Pancreas (tissue), 10 donors: ENCODE results near the gene PRAC2. TPM values are rescaled to one million over a fixed set of nuclear protein-coding genes. Genes with fewer than 3 reads are reported as not detected.

Experiments
- ATAC-seq, 4 donors: fragments of 200-7000 bp; cut with Tn5 transposase; one replicate each; pipeline versions ENCODE4 v1.8.0 to v1.9.1; 2020; ENCODE audit warnings: mild to moderate bottlenecking in 4 of 4, moderate library complexity in 4 of 4
- DNase-seq, 6 donors: peaks; one replicate each; pipeline ENCODE4 v3.0.0-alpha.2; 2020
- FAIRE-seq: peaks from 2 replicates; lab custom pipeline; 2012; peaks lifted over from hg19 to GRCh38; lab: Jason Lieb, UNC
- H3K27ac ChIP-seq, 4 donors: fragments of 200-600 bp; sonication (generic); 1 replicate in 3 of 4; 2 replicates in 1 of 4; pipeline versions ENCODE4 v1.5.0 to v1.8.0; 2020
- H3K27me3 ChIP-seq, 4 donors: fragments of 200-600 bp; one replicate each; pipeline ENCODE4 v1.8.0; 2021
- H3K36me3 ChIP-seq, 3 donors: fragments of 200-600 bp; sonication (generic) in 1 of 3; one replicate each; pipeline versions ENCODE4 v1.5.0 to v1.8.0; 2020 to 2021
- H3K4me1 ChIP-seq, 3 donors: fragments of 200-600 bp; one replicate each; pipeline ENCODE4 v1.8.0; 2021
- H3K4me3 ChIP-seq, 4 donors: fragments of 200-600 bp; sonication (generic) in 2 of 4; one replicate each; pipeline versions ENCODE4 v1.5.0 to v1.8.0; 2020 to 2021
- H3K9me3 ChIP-seq, 4 donors: fragments of 200-600 bp; one replicate each; pipeline ENCODE4 v1.8.0; 2021
- CTCF ChIP-seq, 4 donors: fragments of 200-600 bp; sonication (generic) in 3 of 4; IDR thresholded peaks; one replicate each; pipeline versions ENCODE4 v1.5.0 to v1.8.0; 2021; ENCODE audit warnings: antibody characterized with exemption in 4 of 4
- whole genome bisulfite sequencing, 2 donors: extraction: QIAGEN DNeasy Blood & Tissue Kit; methylation state at CpG; one replicate each; pipeline ENCODE4 v1.1.7; 2013; 5-methylcytosine and 5-hydroxymethylcytosine counted together
- intact Hi-C, 3 donors: fragments of 100-400 bp; cut with DNase I; formaldehyde crosslinking; loops; one replicate each; pipeline versions ENCODE4 v1.11.1 to v1.14.2; 2022
- polyA plus RNA-seq, 2 donors: library from polyadenylated mRNA; stranded (reverse); fragments of 200-250 nt; gene quantifications; one replicate each; pipeline ENCODE4 v1.2.3, GENCODE V29; 2013
- total RNA-seq, 6 donors: library from RNA; stranded (reverse); fragmentation: NEBNext Ultra II Directional in 4 of 6; extraction: Animal tissue kit (Norgen Biotek cat#: 25700) in 4 of 6; gene quantifications; one replicate each; pipeline versions ENCODE4 v1.2.1 to v1.2.4, GENCODE V29; 2021 to 2023
- donor health status: healthy with polysubstance abuse.
- donor health status: DM: no; HTN: no; CAD: no; lungs with moderate emphysema.
- donor health status: DM: no; HTN: no; CAD: no.
- donor health status: control.
- donor health status: control.
- donor health status: Bipolar disorder and iron deficiency.
- donor health status: DM: yes; HTN: yes; CAD: no.
- donor health status: DM: no; HTN: no; CAD: no.
- donor health status: DM: no; HTN: no; CAD: no.
- donor health status: DM: yes; HTN: yes; CAD: no.

PRAC2 gene
- total and polyA plus RNA-seq, 8 donors = not detected

GRCh38 chr17:48720266-48721008 lies 2.5 kb upstream of the PRAC2 start:
- no peaks in the 10 kb centered on the region for H3K36me3 ChIP-seq
- FAIRE-seq = no peak
- peaks cover 0 to 5% (median 0%) of the 10 kb centered on the region in 3 donors for H3K4me1 ChIP-seq
- H3K9me3 ChIP-seq = no peaks in the 10 kb centered on the region
- H3K27me3 ChIP-seq = peaks cover 14 to 84% (median 23%) of the 10 kb centered on the region in 4 donors
- H3K4me3 ChIP-seq = no peak overlapping the region
- 33 to 35% methylated on average over 11 of the region's 11 CpGs for WGBS, 2 donors
- no peak for ATAC-seq
- TF ChIP-seq CTCF (IDR thresholded peaks at IDR 0.05) = no peak
- intact Hi-C loops = loop anchor here in 2 of 3 donors (10.0 kb wide), 2 partner anchors 164 to 314 kb away; no protein-coding TSS in a partner anchor
- H3K27ac ChIP-seq = no peak overlapping the region
- DNase-seq = no peak

GRCh38 chr17:48721009-48721402 lies 2.0 kb upstream of the PRAC2 start:
- FAIRE-seq (no peak), DNase-seq (no peak), ATAC-seq (no peak)
- Histone ChIP-seq H3K4me3 (no peak overlapping the region), H3K27ac (no peak overlapping the region), H3K27me3 (peaks cover 14 to 83% (median 26%) of the 10 kb centered on the region in 4 donors), H3K9me3 (no peaks in the 10 kb centered on the region), H3K4me1 (peaks cover 0 to 5% (median 0%) of the 10 kb centered on the region in 3 donors), H3K36me3 (no peaks in the 10 kb centered on the region)
- no peak for TF ChIP-seq CTCF (IDR thresholded peaks at IDR 0.05)
- intact Hi-C loops = loop anchor here in 2 of 3 donors (10.0 kb wide), 2 partner anchors 164 to 314 kb away; no protein-coding TSS in a partner anchor
- 79 to 80% methylated on average over 1 of the region's 1 CpG for WGBS, 2 donors

GRCh38 chr17:48722201-48722907 lies 631 bp upstream of the PRAC2 start, which contains the start of gene PRAC1:
PRAC1 (minus strand) TSS chr17:48722518; CDS start chr17:48722392, 126 bp downstream.
- DNase-seq = no peak
- no peak for TF ChIP-seq CTCF (IDR thresholded peaks at IDR 0.05)
- H3K9me3 ChIP-seq = no peaks in the 10 kb centered on the region
- no peak within 1 kb of the TSS for H3K4me3 ChIP-seq
- no peak for ATAC-seq
- FAIRE-seq = no peak
- WGBS, 2 donors = 9 to 13% methylated on average over 20 to 21 of the region's 21 CpGs
- H3K36me3 ChIP-seq = no peaks in the 10 kb centered on the region
- H3K27ac ChIP-seq = no peak within 1 kb of the TSS
- intact Hi-C loops = loop anchor here in 2 of 3 donors (10.0 kb wide), 2 partner anchors 162 to 312 kb away; no protein-coding TSS in a partner anchor
- peaks cover 0 to 5% (median 0%) of the 10 kb centered on the region in 3 donors for H3K4me1 ChIP-seq
- H3K27me3 ChIP-seq = peaks cover 8 to 83% (median 30%) of the 10 kb centered on the region in 4 donors

GRCh38 chr17:48723423-48724250 lies 652 bp downstream of the PRAC2 start:
- intact Hi-C loops = loop anchor here in 2 of 3 donors (10.0 kb wide), 2 partner anchors 161 to 311 kb away; no protein-coding TSS in a partner anchor
- no peaks in the 10 kb centered on the region for H3K9me3 ChIP-seq
- no peak for TF ChIP-seq CTCF (IDR thresholded peaks at IDR 0.05)
- no peak overlapping the region for H3K4me3 ChIP-seq
- no peaks in the 10 kb centered on the region for H3K36me3 ChIP-seq
- 16 to 17% methylated on average over 42 of the region's 42 CpGs for WGBS, 2 donors
- peaks cover 0 to 5% (median 0%) of the 10 kb centered on the region in 3 donors for H3K4me1 ChIP-seq
- no peak for FAIRE-seq
- DNase-seq = no peak
- no peak for ATAC-seq
- no peak overlapping the region for H3K27ac ChIP-seq
- H3K27me3 ChIP-seq = peaks cover 8 to 83% (median 26%) of the 10 kb centered on the region in 4 donors
